Activated T-helper 1 cell treated with anti-CD3 and anti-CD28 coated beads, Interleukin-2, amount 50 U/mL, for 16 hours (primary cell): ENCODE data around the gene FXYD4.
"Not testable (repeated sequence)": the region's sequence is repeated elsewhere in the genome, so short reads cannot be mapped to it uniquely, and the experiment has no call there.

Experiments used
- DNase-seq, 2 donors: peaks; one replicate each; pipeline ENCODE4 v3.0.0-alpha.2; 2020; ENCODE audit warnings: low read depth in 1 of 2, low spot score in 1 of 2

The FXYD4 gene

DNA sequence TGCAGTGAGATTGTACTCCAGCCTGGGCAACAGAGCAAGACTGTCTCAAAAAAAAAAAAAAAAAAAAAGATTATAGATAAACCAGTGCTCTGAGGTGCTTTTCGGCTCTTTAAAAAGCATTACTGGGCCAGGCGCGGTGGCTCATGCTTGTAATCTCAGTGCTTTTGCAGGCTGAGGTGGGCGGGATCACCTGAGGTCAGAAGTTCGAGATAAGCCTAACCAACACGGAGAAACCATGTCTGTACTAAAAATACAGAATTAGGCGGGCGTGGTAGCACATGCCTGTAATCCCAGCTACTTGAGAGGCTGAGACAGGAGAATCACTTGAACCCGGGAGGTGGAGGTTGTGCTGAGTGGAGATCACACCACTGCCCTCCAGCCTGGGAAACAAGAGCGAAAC is 44.1 kb downstream of the FXYD4 start:
- DNase-seq: no peak

DNA sequence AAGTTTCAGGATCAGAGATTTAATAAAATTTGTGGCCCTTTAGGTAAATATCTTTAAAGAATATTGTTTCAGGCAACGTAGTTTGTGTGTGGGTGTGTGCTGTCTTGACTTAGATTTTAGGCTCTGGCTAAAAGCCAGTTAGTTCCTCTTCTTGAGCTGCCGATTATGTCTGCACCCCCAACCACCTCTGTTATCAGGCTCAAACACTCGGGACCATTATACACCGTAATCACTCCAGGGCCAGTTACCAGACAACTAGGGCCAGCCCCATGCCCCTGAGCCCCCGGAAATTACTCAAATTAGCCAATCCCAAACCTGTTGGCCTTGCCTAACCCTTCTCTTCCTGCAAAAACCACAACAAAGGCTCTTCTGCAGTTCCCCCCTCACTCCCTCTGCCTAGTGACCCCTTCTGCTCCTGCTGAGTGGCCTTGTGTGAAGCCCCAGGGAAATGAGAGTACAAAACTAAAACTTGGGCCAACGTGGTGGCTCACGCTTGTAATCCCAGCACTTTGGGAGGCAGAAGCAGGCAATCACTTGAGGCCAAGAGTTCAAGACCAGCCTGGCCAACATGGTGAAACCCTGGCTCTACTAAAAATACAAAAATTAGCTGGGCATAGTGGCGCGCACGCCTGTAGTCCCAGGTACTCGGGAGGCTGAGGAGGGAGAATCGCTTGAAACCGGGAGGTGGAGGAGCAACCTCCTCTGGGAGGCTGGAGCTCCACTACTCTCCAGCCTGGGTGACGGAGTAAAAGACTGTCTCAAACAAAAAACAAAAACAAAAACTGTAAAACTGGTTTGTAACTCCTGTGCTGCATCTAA is 46.7 kb downstream of the FXYD4 start:
- no peak for DNase-seq

DNA sequence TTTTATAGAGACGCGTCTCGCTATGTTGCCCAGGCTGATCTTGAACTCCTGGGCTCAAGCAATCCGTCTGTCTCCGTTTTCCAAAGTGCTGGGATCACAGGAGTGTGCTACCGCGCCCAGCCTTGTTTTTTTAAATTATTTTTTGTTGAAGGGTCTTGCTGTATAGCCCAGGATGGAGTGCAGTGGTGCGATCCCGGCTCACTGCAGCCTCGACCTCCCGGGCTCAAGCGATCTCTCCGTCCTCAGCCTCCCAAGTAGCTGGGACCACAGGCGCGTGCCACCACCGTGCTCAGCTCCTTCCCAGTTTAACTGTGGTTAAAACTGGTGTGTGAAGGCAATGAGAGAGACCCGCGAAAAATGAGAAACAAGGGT is 48.5 kb downstream of the FXYD4 start:
- DNase-seq: no peak

DNA sequence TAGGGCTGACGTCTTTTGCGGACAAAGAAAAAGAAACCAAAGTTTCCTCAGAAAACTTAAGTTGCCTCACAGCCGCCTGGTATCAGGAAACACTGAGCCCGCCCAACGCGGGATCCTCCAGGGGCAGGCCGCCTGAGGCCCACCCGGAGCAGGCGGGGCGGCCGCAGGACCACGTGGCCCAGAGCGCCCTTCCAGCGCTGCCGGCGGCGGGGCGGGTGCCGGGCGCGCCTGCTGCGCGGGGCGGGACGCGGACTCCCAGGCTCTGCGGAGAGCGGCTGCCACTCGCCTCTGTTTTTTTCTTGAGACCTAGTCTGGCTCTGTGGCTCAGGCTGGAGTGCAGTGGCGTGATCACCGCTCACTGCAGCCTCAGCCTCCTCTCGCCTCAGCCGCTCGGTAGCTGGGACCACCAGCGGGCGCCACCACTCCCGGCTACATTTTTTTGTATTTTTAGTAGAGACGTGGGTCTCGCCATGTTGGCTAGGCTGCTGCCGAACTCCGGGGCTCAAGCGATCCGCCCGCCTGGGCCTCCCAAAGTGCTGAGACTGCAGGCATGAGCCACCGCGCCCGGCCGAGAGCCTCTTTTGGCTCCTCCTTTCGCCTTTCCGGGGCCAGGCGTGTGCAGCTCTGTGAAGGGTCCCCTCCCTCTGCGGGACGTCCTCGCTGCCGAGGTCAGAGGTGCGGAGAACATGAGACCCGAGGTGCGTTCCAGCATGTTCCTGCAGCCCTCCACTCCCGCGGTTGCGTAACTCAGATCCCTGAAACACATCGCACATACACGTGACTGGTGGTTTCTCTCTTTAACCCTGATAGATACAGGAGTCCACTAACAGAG is 49.1 kb downstream of the FXYD4 start:
- peak; percentile 46 to 74 for DNase-seq

DNA sequence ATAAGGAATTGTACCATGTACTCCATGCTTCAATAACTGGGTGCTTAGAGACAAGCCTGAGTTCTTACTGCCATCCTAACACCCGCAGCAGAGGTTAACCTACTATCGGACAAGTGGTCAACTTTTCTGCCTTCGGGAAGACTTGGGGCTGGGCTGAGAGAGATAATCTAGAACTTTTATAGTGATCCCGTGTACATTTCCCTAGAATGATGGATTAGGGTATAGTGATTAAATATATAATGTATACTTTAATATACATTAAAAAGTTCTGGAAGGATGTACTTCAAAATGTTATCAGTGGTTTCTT is 49.7 kb downstream of the FXYD4 start:
- DNase-seq: no peak

DNA sequence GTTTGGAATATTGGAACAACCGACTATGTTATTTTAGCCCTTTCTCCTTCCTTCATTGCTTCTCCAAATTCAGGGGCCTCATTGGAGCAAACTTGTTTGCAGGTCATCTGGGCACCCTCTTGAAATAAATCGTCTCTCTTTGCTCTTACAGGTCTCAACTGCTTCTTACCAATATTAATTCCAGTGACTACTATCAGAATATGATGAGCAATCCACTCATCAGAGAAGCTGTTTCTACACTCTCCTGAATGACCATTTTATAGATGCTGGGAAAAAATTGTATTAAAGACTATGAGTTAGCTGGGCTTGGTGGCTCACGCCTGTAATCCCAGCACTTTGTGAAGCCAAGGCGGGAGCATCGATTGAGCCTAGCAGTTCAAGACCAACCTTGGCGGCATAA is 50.1 kb downstream of the FXYD4 start:
- DNase-seq: no peak

DNA sequence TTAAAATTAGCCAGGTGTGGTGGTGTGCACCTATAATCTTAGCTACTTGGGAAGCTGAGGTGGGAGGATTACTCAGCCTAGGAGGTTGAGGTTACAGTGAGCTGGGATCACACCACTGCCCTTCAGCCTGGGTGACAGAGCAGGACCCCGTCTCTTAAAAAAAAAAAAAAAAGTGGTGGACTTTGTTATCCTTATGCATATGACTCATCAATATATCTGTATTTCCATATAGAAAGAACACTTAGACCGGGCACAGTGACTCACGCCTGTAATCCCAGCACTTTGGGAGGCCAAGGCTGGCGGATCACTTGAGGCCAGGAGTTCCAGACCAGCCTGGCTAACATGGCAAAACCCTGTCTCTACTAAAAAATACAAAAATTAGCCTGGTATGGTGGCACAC is 50.5 kb downstream of the FXYD4 start:
- DNase-seq: not testable (repeated sequence)

DNA sequence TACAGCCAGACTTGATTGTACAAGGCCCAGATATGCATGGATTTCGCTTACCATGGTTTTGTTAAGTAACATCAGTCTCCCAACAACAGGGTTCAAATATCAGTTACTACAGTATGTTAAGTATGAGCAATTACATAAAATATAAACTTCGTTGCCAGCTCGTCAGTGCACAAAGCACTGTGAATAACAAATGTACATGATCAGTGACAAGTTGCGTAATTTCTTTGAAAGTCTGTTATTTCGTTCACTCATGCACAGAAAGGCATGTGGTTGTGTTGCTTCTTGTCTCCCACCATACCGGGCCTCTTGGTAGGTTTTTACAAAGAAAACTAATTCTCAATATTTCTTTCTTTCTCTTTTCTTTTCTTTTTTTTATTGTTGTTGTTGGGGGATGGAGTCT is 53.0 kb downstream of the FXYD4 start:
- no peak for DNase-seq
